ENCODE data around the gene TMEM239. TPM values are rescaled to one million over a fixed set of nuclear protein-coding genes. Genes with fewer than 3 reads are reported as not detected.
"Not testable (repeated sequence)": the region's sequence is repeated elsewhere in the genome, so short reads cannot be mapped to it uniquely, and the experiment has no call there.

The TMEM239 gene
- total RNA-seq, 2 experiments from 2014 or later: not detected

DNA sequence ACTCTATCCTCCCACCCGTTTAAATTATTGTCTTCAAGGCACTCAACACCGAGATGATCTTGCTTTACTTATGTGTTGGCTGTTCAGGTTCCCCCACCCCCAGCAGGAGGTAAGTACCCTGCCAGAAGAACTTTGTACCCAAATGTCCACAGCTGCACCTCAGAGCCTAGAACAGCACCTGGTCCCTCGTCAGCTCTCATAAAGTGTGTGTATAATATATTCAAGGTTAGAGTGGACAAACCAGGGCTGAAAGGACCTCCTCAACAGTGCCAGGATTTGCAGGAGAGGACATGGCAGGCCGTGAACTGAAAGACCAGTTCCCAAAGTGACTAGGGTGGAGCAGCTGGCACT lies 9.8 kb upstream of the TMEM239 start:
- Histone ChIP-seq H3K27me3 (ENCODE audit: control insufficient read depth in 1 of 2, insufficient read depth in 2 of 2, low read length in 2 of 2) (peaks cover 34 to 38% of the 10 kb centered on the region in 2 experiments), H3K4me1 (ENCODE audit: insufficient read depth, low read length) (peaks cover 2% of the 10 kb centered on the region), H3K36me3 (ENCODE audit: insufficient read depth, low read length) (no peaks in the 10 kb centered on the region), H3K9me3 (ENCODE audit: control insufficient read depth in 1 of 2, insufficient read depth in 1 of 2, low read length in 2 of 2) (peaks cover 0 to 5% of the 10 kb centered on the region in 2 experiments), H3K4me3 (ENCODE audit: low read length) (no peak overlapping the region), H3K27ac (ENCODE audit: low read depth in 1 of 2, low read length in 2 of 2) (no peak overlapping the region)
- POLR2A ChIA-PET: no interaction called here
- ATAC-seq (ENCODE audit: poor library complexity): no peak
- H3K27me3 Mint-ChIP-seq: peaks cover 71% of the 10 kb centered on the region
- intact Hi-C loops (cut with DNase I, micrococcal nuclease): loop anchor here in 1 of 2 experiments (10.0 kb wide), 1 partner anchor 1178 kb away; no protein-coding TSS in a partner anchor
- DNase-seq: no peak
- TF ChIP-seq, protein P1, sequence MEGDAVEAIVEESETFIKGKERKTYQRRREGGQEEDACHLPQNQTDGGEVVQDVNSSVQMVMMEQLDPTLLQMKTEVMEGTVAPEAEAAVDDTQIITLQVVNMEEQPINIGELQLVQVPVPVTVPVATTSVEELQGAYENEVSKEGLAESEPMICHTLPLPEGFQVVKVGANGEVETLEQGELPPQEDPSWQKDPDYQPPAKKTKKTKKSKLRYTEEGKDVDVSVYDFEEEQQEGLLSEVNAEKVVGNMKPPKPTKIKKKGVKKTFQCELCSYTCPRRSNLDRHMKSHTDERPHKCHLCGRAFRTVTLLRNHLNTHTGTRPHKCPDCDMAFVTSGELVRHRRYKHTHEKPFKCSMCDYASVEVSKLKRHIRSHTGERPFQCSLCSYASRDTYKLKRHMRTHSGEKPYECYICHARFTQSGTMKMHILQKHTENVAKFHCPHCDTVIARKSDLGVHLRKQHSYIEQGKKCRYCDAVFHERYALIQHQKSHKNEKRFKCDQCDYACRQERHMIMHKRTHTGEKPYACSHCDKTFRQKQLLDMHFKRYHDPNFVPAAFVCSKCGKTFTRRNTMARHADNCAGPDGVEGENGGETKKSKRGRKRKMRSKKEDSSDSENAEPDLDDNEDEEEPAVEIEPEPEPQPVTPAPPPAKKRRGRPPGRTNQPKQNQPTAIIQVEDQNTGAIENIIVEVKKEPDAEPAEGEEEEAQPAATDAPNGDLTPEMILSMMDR (IDR thresholded peaks at IDR 0.05): no peak
- no peak overlapping the region for H3K4me3 Mint-ChIP-seq
- no peaks in the 10 kb centered on the region for H3K9me3 Mint-ChIP-seq
- H3K4me1 Mint-ChIP-seq (ENCODE audit: low read depth): peaks cover 2% of the 10 kb centered on the region
- no peak overlapping the region for H3K27ac Mint-ChIP-seq
- CTCF ChIA-PET: no interaction called here
- no peaks in the 10 kb centered on the region for H3K36me3 Mint-ChIP-seq (ENCODE audit: low read depth)

DNA sequence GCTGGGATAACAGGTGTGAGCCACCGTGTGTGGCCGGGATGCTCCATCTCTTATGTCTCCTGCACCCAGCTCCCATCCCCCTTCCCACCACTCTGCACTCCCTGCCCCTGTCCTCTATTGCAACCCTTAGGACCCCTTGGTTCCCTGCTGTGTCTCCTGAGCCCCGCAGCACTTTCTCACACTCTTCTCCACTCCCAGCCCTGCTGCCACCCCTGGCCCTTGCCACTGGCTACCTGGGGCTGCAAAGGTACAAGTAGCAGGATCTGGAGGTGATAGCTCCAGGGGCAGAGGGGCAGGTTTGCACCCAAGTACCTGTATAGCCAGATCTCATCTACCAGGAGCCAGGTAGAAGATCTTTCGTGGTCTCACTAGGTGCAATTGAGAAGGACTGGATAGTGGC lies 9.1 kb upstream of the TMEM239 start:
- H3K27ac Mint-ChIP-seq: no peak overlapping the region
- TF ChIP-seq, protein P1 (IDR thresholded peaks at IDR 0.05): no peak

DNA sequence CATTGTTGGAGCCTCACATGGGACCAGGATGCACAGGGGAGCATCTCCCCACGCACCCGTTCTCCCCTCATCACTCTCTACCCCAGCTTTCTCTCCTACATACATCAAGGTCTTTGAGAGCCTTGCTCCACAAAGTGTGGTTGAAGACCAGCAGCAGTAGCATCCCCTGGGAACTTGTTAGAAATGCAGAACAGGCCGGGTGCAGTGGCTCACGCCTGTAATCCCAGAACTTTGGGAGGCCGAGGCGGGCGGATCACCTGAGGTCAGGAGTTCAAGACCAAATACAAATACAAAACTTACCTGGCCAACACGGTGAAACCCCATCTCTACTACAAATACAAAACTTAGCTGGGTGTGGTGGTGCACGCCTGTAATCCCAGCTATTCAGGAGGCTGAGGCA lies 8.2 kb upstream of the TMEM239 start:
- H3K4me1 ChIP-seq (ENCODE audit: insufficient read depth, low read length); H3K36me3 Mint-ChIP-seq (ENCODE audit: low read depth); H3K4me3 Mint-ChIP-seq; ATAC-seq (ENCODE audit: poor library complexity); POLR2A ChIA-PET; H3K27ac Mint-ChIP-seq; H3K9me3 Mint-ChIP-seq; DNase-seq; H3K4me3 ChIP-seq (ENCODE audit: low read length); H3K9me3 ChIP-seq (ENCODE audit: control insufficient read depth in 1 of 2, insufficient read depth in 1 of 2, low read length in 2 of 2); H3K4me1 Mint-ChIP-seq (ENCODE audit: low read depth); H3K27ac ChIP-seq (ENCODE audit: low read depth in 1 of 2, low read length in 2 of 2); H3K36me3 ChIP-seq (ENCODE audit: insufficient read depth, low read length): not testable (repeated sequence)
- CTCF ChIA-PET: interaction anchor here (0.6 kb wide), 1 partner anchor 194 kb away, joined by 3 read pairs; no protein-coding TSS in a partner anchor
- H3K27me3 ChIP-seq (ENCODE audit: control insufficient read depth in 1 of 2, insufficient read depth in 2 of 2, low read length in 2 of 2): peaks cover 25 to 26% of the 10 kb centered on the region in 2 experiments
- peaks cover 72% of the 10 kb centered on the region for H3K27me3 Mint-ChIP-seq
- intact Hi-C loops (cut with DNase I, micrococcal nuclease): loop anchor here in 1 of 2 experiments (10.0 kb wide), 1 partner anchor 1177 kb away; no protein-coding TSS in a partner anchor

More for the DNA sequence above, 9.1 kb upstream of the TMEM239 start:
- Mint-ChIP-seq H3K4me3 (no peak overlapping the region), H3K9me3 (peaks cover under 1% of the 10 kb centered on the region), H3K27me3 (peaks cover 72% of the 10 kb centered on the region), H3K4me1 (ENCODE audit: low read depth) (no peaks in the 10 kb centered on the region), H3K36me3 (ENCODE audit: low read depth) (no peaks in the 10 kb centered on the region)
- Histone ChIP-seq H3K4me1 (ENCODE audit: insufficient read depth, low read length) (no peaks in the 10 kb centered on the region), H3K27me3 (ENCODE audit: control insufficient read depth in 1 of 2, insufficient read depth in 2 of 2, low read length in 2 of 2) (peaks cover 29 to 33% of the 10 kb centered on the region in 2 experiments), H3K4me3 (ENCODE audit: low read length) (no peak overlapping the region), H3K9me3 (ENCODE audit: control insufficient read depth in 1 of 2, insufficient read depth in 1 of 2, low read length in 2 of 2) (peaks cover 2 to 5% of the 10 kb centered on the region in 2 experiments), H3K27ac (ENCODE audit: low read depth in 1 of 2, low read length in 2 of 2) (no peak overlapping the region), H3K36me3 (ENCODE audit: insufficient read depth, low read length) (no peaks in the 10 kb centered on the region)
- ATAC-seq (ENCODE audit: poor library complexity) (no peak), DNase-seq (no peak)
- ChIA-PET POLR2A (no interaction called here), CTCF (no interaction called here)
- intact Hi-C loops (cut with DNase I, micrococcal nuclease): loop anchor here in 1 of 2 experiments (10.0 kb wide), 1 partner anchor 1178 kb away; no protein-coding TSS in a partner anchor

DNA sequence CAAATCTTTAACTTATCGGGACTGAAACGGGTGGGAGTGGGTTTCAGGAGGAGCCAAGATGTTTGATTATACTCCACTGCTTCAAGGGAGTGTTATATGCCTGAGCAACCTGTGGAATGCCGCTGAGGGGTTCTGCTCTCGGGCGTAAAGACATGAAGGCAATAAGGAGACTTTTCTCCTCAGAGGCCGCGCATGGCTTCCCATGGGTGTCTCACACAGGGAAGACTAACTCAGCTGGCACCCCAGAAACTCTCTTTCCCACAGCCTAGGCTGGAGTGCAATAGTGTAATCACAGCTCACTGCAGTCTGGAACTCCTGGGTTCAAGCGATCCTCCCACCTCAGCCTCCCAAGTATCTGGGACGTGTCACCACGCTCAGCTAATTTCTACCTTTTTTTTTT lies 6.5 kb upstream of the TMEM239 start:
- ChIA-PET CTCF (no interaction called here), POLR2A (no interaction called here)
- Histone ChIP-seq H3K27me3 (ENCODE audit: control insufficient read depth in 1 of 2, insufficient read depth in 2 of 2, low read length in 2 of 2) (peaks cover 13 to 14% of the 10 kb centered on the region in 2 experiments), H3K27ac (ENCODE audit: low read depth in 1 of 2, low read length in 2 of 2) (no peak overlapping the region), H3K9me3 (ENCODE audit: control insufficient read depth in 1 of 2, insufficient read depth in 1 of 2, low read length in 2 of 2) (peaks cover 5 to 6% of the 10 kb centered on the region in 2 experiments), H3K4me1 (ENCODE audit: insufficient read depth, low read length) (no peaks in the 10 kb centered on the region), H3K4me3 (ENCODE audit: low read length) (no peak overlapping the region), H3K36me3 (ENCODE audit: insufficient read depth, low read length) (no peaks in the 10 kb centered on the region)
- DNase-seq: no peak
- TF ChIP-seq, protein P1 (IDR thresholded peaks at IDR 0.05): no peak
- Mint-ChIP-seq H3K27me3 (peaks cover 72% of the 10 kb centered on the region), H3K9me3 (peaks cover 5% of the 10 kb centered on the region), H3K36me3 (ENCODE audit: low read depth) (no peaks in the 10 kb centered on the region), H3K4me1 (ENCODE audit: low read depth) (no peaks in the 10 kb centered on the region), H3K27ac (no peak overlapping the region), H3K4me3 (no peak overlapping the region)
- ATAC-seq (ENCODE audit: poor library complexity): no peak
- intact Hi-C loops (cut with DNase I, micrococcal nuclease): loop anchor here in 1 of 2 experiments (10.0 kb wide), 1 partner anchor 1175 kb away; no protein-coding TSS in a partner anchor

Data from CD4-positive, alpha-beta T cell (primary cell).